Measurements from ENCODE around the gene ZNF567. TPM values are rescaled to one million over a fixed set of nuclear protein-coding genes. Genes with fewer than 3 reads are reported as not detected.
A peak's percentile ranks its signal among the peaks of the same experiment; 100 is the strongest.
"Not testable (repeated sequence)": the region's sequence is repeated elsewhere in the genome, so short reads cannot be mapped to it uniquely, and the experiment has no call there.

ZNF567 gene
- total RNA-seq, 1 donor from 2014 or later, result 9.7 TPM

- Mint-ChIP-seq H3K27ac (ENCODE audit: unreplicated experiment) (no peak overlapping the region), H3K4me3 (ENCODE audit: unreplicated experiment) (peak overlapping the region; percentile 87), H3K36me3 (ENCODE audit: low read depth, unreplicated experiment) (peaks cover 73% of the 10 kb centered on the region), H3K4me1 (ENCODE audit: unreplicated experiment) (no peaks in the 10 kb centered on the region), H3K9me3 (ENCODE audit: unreplicated experiment) (peaks cover 46% of the 10 kb centered on the region), H3K27me3 (ENCODE audit: unreplicated experiment) (peaks cover 2% of the 10 kb centered on the region)
- TF ChIP-seq CTCF (IDR thresholded peaks at IDR 0.05; ENCODE audit: unreplicated experiment), result no peak
- no peak for DNase-seq (ENCODE audit: low spot score)
These were observed 32.5 kb downstream of the ZNF567 start for GRCh38 chr19:36719687-36720556.

GRCh38 chr19:36736166-36736565 is 48.8 kb downstream of the ZNF567 start:
- H3K27me3 Mint-ChIP-seq (ENCODE audit: unreplicated experiment); DNase-seq (ENCODE audit: low spot score); H3K4me3 Mint-ChIP-seq (ENCODE audit: unreplicated experiment); H3K4me1 Mint-ChIP-seq (ENCODE audit: unreplicated experiment); H3K27ac Mint-ChIP-seq (ENCODE audit: unreplicated experiment): not testable (repeated sequence)
- peaks cover 63% of the 10 kb centered on the region for H3K9me3 Mint-ChIP-seq (ENCODE audit: unreplicated experiment)
- peaks cover 66% of the 10 kb centered on the region for H3K36me3 Mint-ChIP-seq (ENCODE audit: low read depth, unreplicated experiment)

GRCh38 chr19:36745870-36746269 is 58.5 kb downstream of the ZNF567 start:
- H3K36me3 Mint-ChIP-seq (ENCODE audit: low read depth, unreplicated experiment), result peaks cover 87% of the 10 kb centered on the region
- no peak overlapping the region for H3K27ac Mint-ChIP-seq (ENCODE audit: unreplicated experiment)
- no peak for DNase-seq (ENCODE audit: low spot score)
- TF ChIP-seq CTCF (IDR thresholded peaks at IDR 0.05; ENCODE audit: unreplicated experiment), result no peak
- peaks cover 2% of the 10 kb centered on the region for H3K27me3 Mint-ChIP-seq (ENCODE audit: unreplicated experiment)
- peaks cover 69% of the 10 kb centered on the region for H3K9me3 Mint-ChIP-seq (ENCODE audit: unreplicated experiment)
- H3K4me1 Mint-ChIP-seq (ENCODE audit: unreplicated experiment), result no peaks in the 10 kb centered on the region
- peak overlapping the region; percentile 25 for H3K4me3 Mint-ChIP-seq (ENCODE audit: unreplicated experiment)

GRCh38 chr19:36747750-36748149 is 60.3 kb downstream of the ZNF567 start:
- TF ChIP-seq CTCF (IDR thresholded peaks at IDR 0.05; ENCODE audit: unreplicated experiment), result no peak
- peak overlapping the region; percentile 86 for H3K4me3 Mint-ChIP-seq (ENCODE audit: unreplicated experiment)
- peaks cover 72% of the 10 kb centered on the region for H3K9me3 Mint-ChIP-seq (ENCODE audit: unreplicated experiment)
- H3K36me3 Mint-ChIP-seq (ENCODE audit: low read depth, unreplicated experiment), result peaks cover 90% of the 10 kb centered on the region
- DNase-seq (ENCODE audit: low spot score), result no peak
- H3K4me1 Mint-ChIP-seq (ENCODE audit: unreplicated experiment), result no peaks in the 10 kb centered on the region
- no peak overlapping the region for H3K27ac Mint-ChIP-seq (ENCODE audit: unreplicated experiment)
- H3K27me3 Mint-ChIP-seq (ENCODE audit: unreplicated experiment), result peaks cover 2% of the 10 kb centered on the region

GRCh38 chr19:36748431-36749275 is 61.2 kb downstream of the ZNF567 start:
- no peak for DNase-seq (ENCODE audit: low spot score)
- Mint-ChIP-seq H3K27me3 (ENCODE audit: unreplicated experiment) (peaks cover 2% of the 10 kb centered on the region), H3K36me3 (ENCODE audit: low read depth, unreplicated experiment) (peaks cover 91% of the 10 kb centered on the region), H3K4me3 (ENCODE audit: unreplicated experiment) (peak overlapping the region; percentile 86), H3K9me3 (ENCODE audit: unreplicated experiment) (peaks cover 69% of the 10 kb centered on the region), H3K27ac (ENCODE audit: unreplicated experiment) (no peak overlapping the region), H3K4me1 (ENCODE audit: unreplicated experiment) (no peaks in the 10 kb centered on the region)
- no peak for TF ChIP-seq CTCF (IDR thresholded peaks at IDR 0.05; ENCODE audit: unreplicated experiment)

- not testable (repeated sequence) for DNase-seq (ENCODE audit: low spot score); H3K27me3 Mint-ChIP-seq (ENCODE audit: unreplicated experiment); H3K4me1 Mint-ChIP-seq (ENCODE audit: unreplicated experiment); H3K27ac Mint-ChIP-seq (ENCODE audit: unreplicated experiment)
- Mint-ChIP-seq H3K4me3 (ENCODE audit: unreplicated experiment) (peak overlapping the region; percentile 86), H3K36me3 (ENCODE audit: low read depth, unreplicated experiment) (peaks cover 91% of the 10 kb centered on the region), H3K9me3 (ENCODE audit: unreplicated experiment) (peaks cover 69% of the 10 kb centered on the region)
These were observed 62.2 kb downstream of the ZNF567 start for GRCh38 chr19:36749613-36750012.
